GM19468 (cell line): Measurements from ENCODE around the gene HS3ST3B1.

ENCODE experiments used
- ATAC-seq: cut with Tn5 transposase; IDR thresholded peaks from one replicate; pipeline ENCODE4 v1.9.1; 2021; ENCODE audit warnings: mild to moderate bottlenecking, moderate library complexity, moderate number of reproducible peaks; ENCODE audit not compliant: unreplicated experiment; ENCODE audit errors: extremely low read depth

Gene HS3ST3B1

GRCh38 chr17:14318918-14319205 lies 18.0 kb downstream of the HS3ST3B1 start:
- no peak for ATAC-seq

- ATAC-seq = no peak
Measured at GRCh38 chr17:14320098-14320497, 19.2 kb downstream of the HS3ST3B1 start.

GRCh38 chr17:14320734-14321475 lies 20.0 kb downstream of the HS3ST3B1 start:
- no peak for ATAC-seq

- ATAC-seq = no peak
Measured at GRCh38 chr17:14321476-14321949, 20.6 kb downstream of the HS3ST3B1 start.

- ATAC-seq = no peak
Measured at GRCh38 chr17:14321980-14322776, 21.3 kb downstream of the HS3ST3B1 start.

GRCh38 chr17:14323522-14323981 lies 22.7 kb downstream of the HS3ST3B1 start:
- no peak for ATAC-seq

GRCh38 chr17:14325618-14326167 lies 24.8 kb downstream of the HS3ST3B1 start:
- no peak for ATAC-seq

GRCh38 chr17:14329900-14330491 lies 29.1 kb downstream of the HS3ST3B1 start:
- no peak for ATAC-seq

- ATAC-seq = no peak
Measured at GRCh38 chr17:14330492-14330962, 29.6 kb downstream of the HS3ST3B1 start.

- ATAC-seq = no peak
Measured at GRCh38 chr17:14331225-14331981, 30.5 kb downstream of the HS3ST3B1 start.

GRCh38 chr17:14331982-14332298 lies 31.1 kb downstream of the HS3ST3B1 start:
- no peak for ATAC-seq

- ATAC-seq = no peak
Measured at GRCh38 chr17:14332331-14332730, 31.4 kb downstream of the HS3ST3B1 start.

GRCh38 chr17:14333506-14333905 lies 32.6 kb downstream of the HS3ST3B1 start:
- no peak for ATAC-seq

- no peak for ATAC-seq
Measured at GRCh38 chr17:14334276-14334840, 33.5 kb downstream of the HS3ST3B1 start.

GRCh38 chr17:14334919-14335318 lies 34.0 kb downstream of the HS3ST3B1 start:
- ATAC-seq = no peak

GRCh38 chr17:14336418-14336817 lies 35.5 kb downstream of the HS3ST3B1 start:
- no peak for ATAC-seq

- ATAC-seq = no peak
Measured at GRCh38 chr17:14337596-14338079, 36.8 kb downstream of the HS3ST3B1 start.

GRCh38 chr17:14340857-14341754 lies 40.2 kb downstream of the HS3ST3B1 start:
- no peak for ATAC-seq

- no peak for ATAC-seq
Measured at GRCh38 chr17:14341866-14342265, 41.0 kb downstream of the HS3ST3B1 start.
